GM10248 (cell line): ENCODE results near the gene GALNT17.

Source experiments
- CTCF ChIA-PET: fragments of 300-600 bp; sonication (Branson Sonifier 250); formaldehyde crosslinking; extraction: SDS; loops from one replicate; lab custom pipeline; 2021; ENCODE audit warnings: antibody characterized with exemption; lab: Yijun Ruan, JAX
- POLR2A ChIA-PET: fragments of 350-650 bp; sonication (Branson Sonifier 250); formaldehyde crosslinking; extraction: SDS; loops from one replicate; lab custom pipeline; 2020; ENCODE audit warnings: antibody characterized with exemption; lab: Yijun Ruan, JAX
- DNase-seq: peaks from one replicate; pipeline ENCODE4 v3.0.0; 2012; ENCODE audit errors: extremely low spot score
- CTCF ChIP-seq: IDR thresholded peaks from 2 replicates; pipeline ENCODE4 v1.5.1; 2012; ENCODE audit warnings: mild to moderate bottlenecking, low read depth; ENCODE audit errors: extremely low read depth, missing control alignments, control extremely low read depth

The GALNT17 gene

GRCh38 chr7:71535616-71536015 lies 403.7 kb downstream of the GALNT17 start:
- ChIA-PET POLR2A (no interaction called here), CTCF (no interaction called here)
- DNase-seq, result no peak
- TF ChIP-seq CTCF, result no peak

- DNase-seq, result no peak
- no peak for TF ChIP-seq CTCF
- CTCF ChIA-PET, result no interaction called here
- POLR2A ChIA-PET, result no interaction called here
These were observed 406.3 kb downstream of the GALNT17 start for GRCh38 chr7:71538210-71538609.

DNA sequence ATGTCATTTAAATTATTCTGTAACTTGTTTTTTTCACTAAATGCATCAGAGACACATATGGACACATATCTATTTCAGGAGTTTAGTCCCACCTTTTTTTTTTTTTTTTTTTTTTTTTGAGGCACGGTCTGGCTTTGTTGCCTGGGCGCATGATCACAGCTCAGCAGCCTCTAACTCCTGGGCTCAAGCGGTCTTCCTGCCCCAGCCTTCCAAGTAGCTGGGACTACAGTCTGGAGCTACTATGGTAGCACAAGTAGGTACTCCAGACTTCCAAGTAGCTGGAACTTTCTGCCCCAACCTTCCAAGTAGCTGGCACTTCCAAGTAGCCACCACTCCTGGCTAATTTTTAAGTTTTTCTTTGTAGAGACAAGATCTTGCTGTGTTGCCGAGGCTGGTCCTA lies 407.7 kb downstream of the GALNT17 start:
- no peak for TF ChIP-seq CTCF
- CTCF ChIA-PET, result no interaction called here
- no peak for DNase-seq
- POLR2A ChIA-PET, result interaction anchor here (0.6 kb wide), 1 partner anchor 27 kb away, joined by 6 read pairs; no protein-coding TSS in a partner anchor

DNA sequence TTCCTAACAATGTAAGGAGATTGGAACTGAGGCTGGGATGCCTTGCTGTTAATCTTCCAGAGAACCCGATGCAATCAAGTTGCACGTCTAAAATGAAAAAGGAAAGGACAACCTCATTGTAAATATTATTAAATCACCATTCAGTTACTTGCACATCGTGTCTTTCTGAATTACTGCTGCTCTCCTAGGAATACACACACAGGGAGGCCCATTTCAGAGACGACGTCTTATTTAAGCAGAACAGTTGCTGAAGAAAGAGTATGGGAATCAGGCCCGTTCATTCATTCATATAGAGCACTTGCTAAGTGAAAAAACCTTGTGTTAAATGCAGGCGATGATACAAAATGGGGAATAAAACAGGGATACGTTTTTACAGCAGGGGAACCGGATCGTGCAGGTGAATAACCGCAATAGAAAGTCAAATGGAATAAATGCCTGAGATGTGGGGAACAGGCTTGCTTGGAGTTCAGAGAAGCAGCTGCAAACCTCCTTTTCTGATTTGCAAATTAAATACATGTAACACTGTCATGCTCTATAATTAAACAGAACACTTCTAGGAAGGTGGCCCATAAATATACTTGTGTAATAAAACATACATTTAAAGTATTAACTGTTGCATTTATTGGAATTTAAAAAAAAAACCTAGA lies 409.9 kb downstream of the GALNT17 start:
- TF ChIP-seq CTCF, result no peak
- no peak for DNase-seq
- CTCF ChIA-PET, result no interaction called here
- POLR2A ChIA-PET, result no interaction called here

GRCh38 chr7:71543396-71543795 lies 411.5 kb downstream of the GALNT17 start:
- CTCF ChIA-PET, result no interaction called here
- POLR2A ChIA-PET, result no interaction called here
- DNase-seq, result no peak
- no peak for TF ChIP-seq CTCF

GRCh38 chr7:71544816-71545215 lies 412.9 kb downstream of the GALNT17 start:
- ChIA-PET CTCF (interaction anchor here (1.3 kb wide), 1 partner anchor 12 kb away, joined by 5 read pairs; no protein-coding TSS in a partner anchor), POLR2A (no interaction called here)
- TF ChIP-seq CTCF, result no peak
- DNase-seq, result no peak
